ENCODE measurements around the gene ACAD10.
"Not testable (repeated sequence)": the region's sequence is repeated elsewhere in the genome, so short reads cannot be mapped to it uniquely, and the experiment has no call there.

- not testable (repeated sequence) for TF ChIP-seq CTCF, POLR2A, EP300, POLR2AphosphoS5 (IDR thresholded peaks at IDR 0.05)
These were observed 53.7 kb downstream of the ACAD10 start for GRCh38 chr12:111739524-111739923.
